Trophoblast cell (in vitro differentiated cells and primary cell): ENCODE data around the gene PRRX2.
A peak's percentile ranks its signal among the peaks of the same experiment; 100 is the strongest.

Experiments used
- DNase-seq, 2 donors: peaks; one replicate each; pipeline ENCODE4 v3.0.0-alpha.2; 2016
- H2AFZ ChIP-seq: 2 replicates; pipeline ENCODE4 v1.6.1; 2013; ENCODE audit warnings: low read length, moderate library complexity, mild to moderate bottlenecking; ENCODE audit not compliant: insufficient read depth, poor library complexity
- H2AK5ac ChIP-seq: 2 replicates; pipeline ENCODE4 v1.6.1; 2013; ENCODE audit warnings: mild to moderate bottlenecking, low read length
- H2BK120ac ChIP-seq: 2 replicates; pipeline ENCODE4 v1.6.1; 2013; ENCODE audit warnings: low read length, mild to moderate bottlenecking, moderate library complexity; ENCODE audit not compliant: insufficient read depth, poor library complexity
- H2BK12ac ChIP-seq: 2 replicates; pipeline ENCODE4 v1.6.1; 2013; ENCODE audit warnings: mild to moderate bottlenecking, low read length, moderate library complexity
- H2BK5ac ChIP-seq: 2 replicates; pipeline ENCODE4 v1.6.1; 2013; ENCODE audit warnings: low read length, low read depth, moderate library complexity, mild to moderate bottlenecking; ENCODE audit not compliant: poor library complexity
- H3K14ac ChIP-seq: 2 replicates; pipeline ENCODE4 v1.6.1; 2013; ENCODE audit warnings: mild to moderate bottlenecking, low read length
- H3K18ac ChIP-seq: 2 replicates; pipeline ENCODE4 v1.6.1; 2013; ENCODE audit warnings: mild to moderate bottlenecking, low read length
- H3K23ac ChIP-seq: 2 replicates; pipeline ENCODE4 v1.6.1; 2013; ENCODE audit warnings: low read length
- H3K27ac ChIP-seq: 2 replicates; pipeline ENCODE4 v1.5.1; 2013; ENCODE audit warnings: low read depth, mild to moderate bottlenecking, inconsistent platforms, low read length, moderate library complexity
- H3K27me3 ChIP-seq: 2 replicates; pipeline ENCODE4 v1.6.1; 2013; ENCODE audit warnings: inconsistent platforms, mild to moderate bottlenecking, low read length, moderate library complexity; ENCODE audit not compliant: insufficient read depth
- H3K36me3 ChIP-seq, 2 experiments: 1 replicate in 1 of 2; 2 replicates in 1 of 2; pipeline ENCODE4 v1.6.1; 2013; ENCODE audit warnings: low read length in 2 of 2, mild to moderate bottlenecking in 2 of 2, moderate library complexity in 1 of 2; ENCODE audit not compliant: insufficient read depth in 2 of 2, control insufficient read depth in 1 of 2
- H3K4ac ChIP-seq: 2 replicates; pipeline ENCODE4 v1.6.1; 2013; ENCODE audit warnings: low read depth, mild to moderate bottlenecking, low read length, moderate library complexity
- H3K4me1 ChIP-seq, 2 experiments: 1 replicate in 1 of 2; 2 replicates in 1 of 2; pipeline ENCODE4 v1.6.1; 2013; ENCODE audit warnings: low read length in 2 of 2, mild to moderate bottlenecking in 2 of 2, moderate library complexity in 1 of 2; ENCODE audit not compliant: insufficient read depth in 2 of 2, control insufficient read depth in 1 of 2
- H3K4me2 ChIP-seq: 2 replicates; pipeline ENCODE4 v1.6.1; 2013; ENCODE audit warnings: inconsistent platforms, mild to moderate bottlenecking, low read length, moderate library complexity
- H3K4me3 ChIP-seq: 2 replicates; pipeline ENCODE4 v1.5.1; 2013; ENCODE audit warnings: mild to moderate bottlenecking, low read depth, low read length, inconsistent platforms
- H3K79me1 ChIP-seq: one replicate; pipeline ENCODE4 v1.6.1; 2013; ENCODE audit warnings: low read length
- H3K79me2 ChIP-seq: 2 replicates; pipeline ENCODE4 v1.6.1; 2013; ENCODE audit warnings: low read length, mild to moderate bottlenecking; ENCODE audit not compliant: control insufficient read depth, insufficient read depth, poor library complexity
- H3K9ac ChIP-seq: 2 replicates; pipeline ENCODE4 v1.6.1; 2013; ENCODE audit warnings: mild to moderate bottlenecking, low read length
- H3K9me3 ChIP-seq: 2 replicates; pipeline ENCODE4 v1.6.1; 2013; ENCODE audit warnings: low read depth, mild to moderate bottlenecking, control low read depth, inconsistent platforms, low read length; ENCODE audit not compliant: insufficient read depth
- H4K12ac ChIP-seq: 2 replicates; pipeline ENCODE4 v1.6.1; 2013; ENCODE audit warnings: low read depth, mild to moderate bottlenecking, low read length, moderate library complexity
- H4K8ac ChIP-seq: 2 replicates; pipeline ENCODE4 v1.6.1; 2013; ENCODE audit warnings: low read depth, mild to moderate bottlenecking, low read length, moderate library complexity
- H4K91ac ChIP-seq: one replicate; pipeline ENCODE4 v1.6.1; 2013; ENCODE audit warnings: low read depth, mild to moderate bottlenecking, low read length, moderate library complexity
- WGBS: extraction: QIAGEN DNeasy Blood & Tissue Kit; methylation state at CpG from one replicate; pipeline ENCODE4 v1.1.7; 2013; ENCODE audit warnings: missing lambda C conversion rate; ENCODE audit not compliant: insufficient read length, insufficient coverage; ENCODE audit errors: extremely low coverage; 5-methylcytosine and 5-hydroxymethylcytosine counted together

PRRX2 gene

DNA sequence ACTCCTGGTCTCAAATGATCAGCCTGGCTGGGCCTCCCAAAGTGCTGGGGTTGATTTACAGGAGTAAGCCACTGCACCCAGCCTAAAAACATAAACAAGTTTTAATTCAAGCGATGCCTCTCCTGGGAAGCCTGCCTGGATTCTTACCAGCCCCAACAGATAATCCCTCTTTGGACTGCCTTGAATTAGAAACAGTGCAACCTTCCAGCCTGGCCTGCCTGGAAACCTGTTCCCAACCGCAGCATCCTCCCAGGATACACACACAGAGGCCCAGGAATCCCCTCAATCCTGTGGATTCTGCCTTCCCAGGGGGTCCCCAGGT lies 68.1 kb downstream of the PRRX2 start:
- H2BK12ac ChIP-seq: no peak overlapping the region
- no peak overlapping the region for H3K4ac ChIP-seq
- no peaks in the 10 kb centered on the region for H3K79me2 ChIP-seq
- H3K4me1 ChIP-seq: peaks cover 4 to 6% of the 10 kb centered on the region in 2 experiments
- H3K36me3 ChIP-seq: no peaks in the 10 kb centered on the region
- H4K8ac ChIP-seq: no peak overlapping the region
- DNase-seq: no peak
- H3K9me3 ChIP-seq: no peaks in the 10 kb centered on the region
- no peak overlapping the region for H4K91ac ChIP-seq
- no peak overlapping the region for H2AFZ ChIP-seq
- no peak overlapping the region for H3K27ac ChIP-seq
- H2AK5ac ChIP-seq: no peak overlapping the region
- no CpG with 5 or more reads among the region's 2 CpGs for WGBS
- no peak overlapping the region for H3K14ac ChIP-seq
- no peak overlapping the region for H3K23ac ChIP-seq
- peaks cover 6% of the 10 kb centered on the region for H3K79me1 ChIP-seq
- no peak overlapping the region for H4K12ac ChIP-seq
- no peak overlapping the region for H3K4me2 ChIP-seq
- no peak overlapping the region for H2BK120ac ChIP-seq
- H3K4me3 ChIP-seq: no peak overlapping the region
- H2BK5ac ChIP-seq: no peak overlapping the region
- H3K18ac ChIP-seq: no peak overlapping the region
- H3K27me3 ChIP-seq: no peaks in the 10 kb centered on the region
- peak overlapping the region; percentile 5 for H3K9ac ChIP-seq

- Histone ChIP-seq H3K4me1 (peaks cover 4 to 13% of the 10 kb centered on the region in 2 experiments), H2AK5ac (no peak overlapping the region), H3K9ac (no peak overlapping the region), H4K12ac (no peak overlapping the region), H3K14ac (no peak overlapping the region), H2BK5ac (no peak overlapping the region), H3K4me3 (no peak overlapping the region), H4K8ac (no peak overlapping the region), H3K27me3 (no peaks in the 10 kb centered on the region), H3K36me3 (peaks cover 0 to 6% of the 10 kb centered on the region in 2 experiments), H3K9me3 (no peaks in the 10 kb centered on the region), H3K79me1 (peaks cover 10% of the 10 kb centered on the region), H4K91ac (no peak overlapping the region), H3K79me2 (no peaks in the 10 kb centered on the region), H3K4ac (no peak overlapping the region), H2AFZ (no peak overlapping the region), H3K18ac (no peak overlapping the region), H2BK120ac (no peak overlapping the region), H3K23ac (no peak overlapping the region), H2BK12ac (no peak overlapping the region), H3K4me2 (no peak overlapping the region), H3K27ac (no peak overlapping the region)
- 100% methylated on average over 1 of the region's 6 CpGs for WGBS
- no peak for DNase-seq
These were observed 70.1 kb downstream of the PRRX2 start for GRCh38 chr9:129735546-129735945.

DNA sequence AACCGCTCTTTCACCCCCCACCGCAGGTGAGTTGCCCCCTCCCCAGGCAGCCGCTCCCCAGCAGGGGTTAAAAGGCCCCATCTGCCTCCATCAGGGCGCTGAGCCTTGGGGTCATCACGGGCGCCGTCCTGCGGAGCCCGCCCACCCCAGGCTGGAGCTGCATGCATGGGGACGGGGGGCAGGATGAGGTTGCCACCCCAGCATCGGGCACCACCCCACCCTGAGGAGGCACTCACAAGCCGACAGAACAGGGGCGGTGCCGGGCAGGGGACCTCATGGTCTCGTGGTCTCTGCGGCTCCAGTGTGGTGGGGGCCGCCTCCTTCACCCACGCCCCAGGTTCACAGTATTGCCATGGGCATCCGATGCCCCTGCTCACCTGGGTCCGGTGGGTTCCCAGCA lies 70.9 kb downstream of the PRRX2 start:
- no peak overlapping the region for H2BK12ac ChIP-seq
- no peak overlapping the region for H4K8ac ChIP-seq
- H3K4ac ChIP-seq: no peak overlapping the region
- H3K23ac ChIP-seq: no peak overlapping the region
- no peaks in the 10 kb centered on the region for H3K27me3 ChIP-seq
- no peak overlapping the region for H3K18ac ChIP-seq
- no peaks in the 10 kb centered on the region for H3K9me3 ChIP-seq
- DNase-seq: no peak
- no peak overlapping the region for H3K9ac ChIP-seq
- peaks cover 8 to 16% of the 10 kb centered on the region in 2 experiments for H3K4me1 ChIP-seq
- H4K12ac ChIP-seq: no peak overlapping the region
- no peak overlapping the region for H2BK5ac ChIP-seq
- WGBS: no CpG with 5 or more reads among the region's 20 CpGs
- H3K79me1 ChIP-seq: peaks cover 10% of the 10 kb centered on the region
- no peak overlapping the region for H2BK120ac ChIP-seq
- no peak overlapping the region for H3K14ac ChIP-seq
- H3K27ac ChIP-seq: no peak overlapping the region
- H3K79me2 ChIP-seq: no peaks in the 10 kb centered on the region
- H3K4me2 ChIP-seq: no peak overlapping the region
- peaks cover 0 to 6% of the 10 kb centered on the region in 2 experiments for H3K36me3 ChIP-seq
- H4K91ac ChIP-seq: no peak overlapping the region
- H3K4me3 ChIP-seq: no peak overlapping the region
- H2AK5ac ChIP-seq: no peak overlapping the region
- no peak overlapping the region for H2AFZ ChIP-seq

- WGBS: no CpG with 5 or more reads among the region's 48 CpGs
- H3K36me3 ChIP-seq: peaks cover 0 to 6% of the 10 kb centered on the region in 2 experiments
- no peaks in the 10 kb centered on the region for H3K9me3 ChIP-seq
- H2BK12ac ChIP-seq: peak overlapping the region; percentile 12
- H3K14ac ChIP-seq: peak overlapping the region; percentile 12
- no peak overlapping the region for H3K27ac ChIP-seq
- peak; percentile 72 to 91 for DNase-seq
- H2AK5ac ChIP-seq: no peak overlapping the region
- peak overlapping the region; percentile 78 for H3K4me2 ChIP-seq
- H2AFZ ChIP-seq: peak overlapping the region; percentile 88
- no peaks in the 10 kb centered on the region for H3K27me3 ChIP-seq
- peak overlapping the region; percentile 41 for H4K91ac ChIP-seq
- H3K4me3 ChIP-seq: peak overlapping the region; percentile 69
- H3K79me2 ChIP-seq: no peaks in the 10 kb centered on the region
- peak overlapping the region; percentile 80 for H2BK5ac ChIP-seq
- H3K4ac ChIP-seq: no peak overlapping the region
- H3K9ac ChIP-seq: peak overlapping the region; percentile 35
- peak overlapping the region; percentile 21 for H4K12ac ChIP-seq
- peaks cover 10% of the 10 kb centered on the region for H3K79me1 ChIP-seq
- peak overlapping the region; percentile 41 for H3K18ac ChIP-seq
- H4K8ac ChIP-seq: peak overlapping the region; percentile 88
- no peak overlapping the region for H3K23ac ChIP-seq
- peaks cover 8 to 17% of the 10 kb centered on the region in 2 experiments for H3K4me1 ChIP-seq
- peak overlapping the region; percentile 85 for H2BK120ac ChIP-seq
These were observed 72.2 kb downstream of the PRRX2 start for GRCh38 chr9:129737479-129738274.
